GM15510 (cell line): Measurements from ENCODE around the gene ZNRF1.

Source experiments
- POLR2A ChIP-seq: IDR thresholded peaks from 3 replicates; pipeline ENCODE4 v1.6.1; 2011; ENCODE audit warnings: borderline replicate concordance; ENCODE audit not compliant: insufficient read length; ENCODE audit errors: extremely low read depth

ZNRF1 gene

GRCh38 chr16:75074920-75075687 is 76.3 kb downstream of the ZNRF1 start:
- no peak for TF ChIP-seq POLR2A

DNA sequence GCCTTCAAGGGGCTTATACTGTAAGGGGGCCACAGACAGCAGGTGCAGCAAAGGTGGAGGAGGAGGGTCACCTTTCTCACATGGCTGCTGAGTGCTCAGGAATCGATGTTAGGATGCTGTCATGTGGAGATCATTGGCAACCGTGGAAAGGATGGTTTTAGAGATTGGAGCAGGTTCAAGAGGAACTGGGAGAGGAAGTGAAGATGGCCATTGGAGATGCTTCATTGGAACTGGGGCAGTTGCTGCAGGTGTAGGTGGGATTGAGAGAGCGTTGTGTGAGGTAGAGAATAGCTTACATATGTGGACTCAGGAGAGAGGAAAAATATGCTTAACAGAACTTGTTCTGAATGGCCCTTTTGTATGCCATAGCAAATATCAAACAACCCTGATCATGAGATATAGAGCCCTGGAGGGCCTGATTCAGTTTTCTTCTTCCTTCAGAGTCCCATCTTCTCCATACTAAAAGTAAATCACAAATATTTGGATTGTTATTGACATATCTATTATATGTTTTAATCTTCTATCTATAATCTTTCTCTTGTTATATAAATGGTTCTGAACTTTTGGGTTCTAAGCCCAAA is 77.0 kb downstream of the ZNRF1 start:
- no peak for TF ChIP-seq POLR2A

- TF ChIP-seq POLR2A = no peak
Measured at GRCh38 chr16:75078886-75079285, 80.1 kb downstream of the ZNRF1 start.

- TF ChIP-seq POLR2A = no peak
Measured at GRCh38 chr16:75079346-75079926, 80.6 kb downstream of the ZNRF1 start.

DNA sequence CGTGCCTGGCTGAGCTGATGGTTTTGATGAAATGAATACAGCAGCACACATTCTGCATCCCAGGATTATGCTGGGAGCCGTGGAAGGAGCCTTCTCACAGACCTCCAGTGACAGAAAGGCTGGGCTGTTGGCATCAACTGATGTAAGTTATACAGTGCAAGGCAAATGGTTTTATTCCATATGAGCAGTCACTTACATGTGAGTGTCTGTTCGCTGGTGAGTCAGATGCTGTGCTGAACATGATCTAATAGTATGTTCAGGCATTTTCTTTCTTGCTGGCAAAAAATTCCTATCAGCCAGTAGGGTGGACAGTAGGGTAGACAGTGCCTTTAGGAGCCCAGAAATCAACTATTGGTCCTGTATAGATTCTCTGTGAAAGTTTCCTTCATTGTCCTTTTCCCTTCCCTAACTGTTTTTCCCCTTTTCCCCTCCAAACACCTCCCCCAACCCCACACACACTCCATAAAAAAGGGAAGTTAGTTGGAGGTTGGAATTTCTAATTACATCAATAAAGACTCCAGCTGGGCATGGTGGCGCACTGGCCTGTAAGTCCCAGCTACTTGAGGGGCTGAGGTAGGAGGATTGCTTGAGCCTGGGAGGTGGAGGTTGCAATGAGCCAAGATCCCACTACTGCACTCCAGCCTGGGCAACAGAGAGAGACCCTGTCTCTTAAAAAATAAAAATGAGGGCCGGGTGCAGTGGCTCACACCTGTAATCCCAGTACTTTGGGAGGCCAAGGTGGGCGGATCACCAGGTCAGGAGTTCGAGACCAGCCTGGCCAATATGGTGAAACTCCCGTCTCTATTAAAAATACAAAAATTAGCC is 81.6 kb downstream of the ZNRF1 start:
- TF ChIP-seq POLR2A = no peak

GRCh38 chr16:75081179-75081859 is 82.5 kb downstream of the ZNRF1 start:
- TF ChIP-seq POLR2A = no peak

- TF ChIP-seq POLR2A = no peak
Measured at GRCh38 chr16:75083813-75084212, 85.0 kb downstream of the ZNRF1 start.

- TF ChIP-seq POLR2A = no peak
Measured at GRCh38 chr16:75085556-75085955, 86.7 kb downstream of the ZNRF1 start.

- no peak for TF ChIP-seq POLR2A
Measured at GRCh38 chr16:75086281-75086680, 87.5 kb downstream of the ZNRF1 start.

- no peak for TF ChIP-seq POLR2A
Measured at GRCh38 chr16:75086688-75087374, 88.0 kb downstream of the ZNRF1 start.

GRCh38 chr16:75087375-75087979 is 88.7 kb downstream of the ZNRF1 start:
- no peak for TF ChIP-seq POLR2A

GRCh38 chr16:75088216-75088615 is 89.4 kb downstream of the ZNRF1 start:
- no peak for TF ChIP-seq POLR2A

- TF ChIP-seq POLR2A = no peak
Measured at GRCh38 chr16:75088934-75089333, 90.1 kb downstream of the ZNRF1 start.
